DND-41 (cell line): ENCODE data around the gene CFAP20DC.

ENCODE experiments used
- ATAC-seq: fragments of 200-7000 bp; cut with Tn5 transposase; 3 replicates; pipeline ENCODE4 v1.9.1; 2021; ENCODE audit warnings: low read depth; ENCODE audit not compliant: insufficient read depth
- DNase-seq: peaks from one replicate; pipeline ENCODE4 v3.0.0-alpha.2; 2020
- H2AFZ ChIP-seq: 2 replicates; pipeline ENCODE4 v1.6.0; 2012; ENCODE audit warnings: low read depth, low read length
- H3K27ac ChIP-seq: 2 replicates; pipeline ENCODE4 v1.5.1; 2012; ENCODE audit warnings: low read length, inconsistent platforms
- H3K27me3 ChIP-seq: fragments of 200-600 bp; sonication (generic); 2 replicates; pipeline ENCODE4 v1.6.0; 2012; ENCODE audit warnings: low read length, mild to moderate bottlenecking, inconsistent platforms; ENCODE audit not compliant: insufficient read depth, poor library complexity
- H3K36me3 ChIP-seq: 2 replicates; pipeline ENCODE4 v1.5.1; 2012; ENCODE audit warnings: low read length, inconsistent platforms; ENCODE audit not compliant: insufficient read depth
- H3K4me1 ChIP-seq: 2 replicates; pipeline ENCODE4 v1.5.1; 2012; ENCODE audit warnings: mild to moderate bottlenecking, low read length; ENCODE audit not compliant: insufficient read depth
- H3K4me2 ChIP-seq: 2 replicates; pipeline ENCODE4 v1.6.0; 2012; ENCODE audit warnings: mild to moderate bottlenecking, moderate library complexity, low read length, inconsistent platforms; ENCODE audit not compliant: insufficient read depth
- H3K4me3 ChIP-seq, 2 experiments: fragments of 200-600 bp in 1 of 2; shearing (Covaris generic) in 1 of 2; 2 replicates each; pipeline ENCODE4 v1.5.1; 2012 to 2016; ENCODE audit warnings: inconsistent platforms in 2 of 2, low read length in 2 of 2, mild to moderate bottlenecking in 2 of 2, low read depth in 1 of 2, moderate library complexity in 1 of 2
- H3K79me2 ChIP-seq: 2 replicates; pipeline ENCODE4 v1.6.0; 2012; ENCODE audit warnings: low read length, inconsistent platforms; ENCODE audit not compliant: insufficient read depth
- H3K9ac ChIP-seq: 2 replicates; pipeline ENCODE4 v1.6.0; 2012; ENCODE audit warnings: low read depth, mild to moderate bottlenecking, inconsistent platforms, low read length, moderate library complexity
- H3K9me3 ChIP-seq: 2 replicates; pipeline ENCODE4 v1.5.1; 2012; ENCODE audit warnings: low read length, moderate library complexity, mild to moderate bottlenecking, inconsistent platforms; ENCODE audit not compliant: insufficient read depth, severe bottlenecking
- H4K20me1 ChIP-seq: 2 replicates; pipeline ENCODE4 v1.6.0; 2012; ENCODE audit warnings: low read length; ENCODE audit not compliant: insufficient read depth
- CTCF ChIP-seq: IDR thresholded peaks from 2 replicates; pipeline ENCODE4 v1.5.1; 2012; ENCODE audit warnings: borderline replicate concordance, low read length, moderate library complexity, mild to moderate bottlenecking; ENCODE audit not compliant: poor library complexity, severe bottlenecking; ENCODE audit errors: extremely low read depth
- EZH2 ChIP-seq: IDR thresholded peaks from 3 replicates; pipeline ENCODE4 v1.6.1; 2012; ENCODE audit warnings: borderline replicate concordance, low read depth, mild to moderate bottlenecking, moderate library complexity, low read length, inconsistent platforms; ENCODE audit not compliant: severe bottlenecking

The CFAP20DC gene

GRCh38 chr3:59069838-59070237 lies 20.0 kb upstream of the CFAP20DC start:
- Histone ChIP-seq H3K36me3 (no peaks in the 10 kb centered on the region), H3K27ac (no peak overlapping the region), H3K9me3 (no peaks in the 10 kb centered on the region), H3K79me2 (no peaks in the 10 kb centered on the region), H3K9ac (no peak overlapping the region), H4K20me1 (no peaks in the 10 kb centered on the region), H3K4me2 (no peak overlapping the region), H3K4me3 (no peak overlapping the region), H2AFZ (no peak overlapping the region), H3K27me3 (no peaks in the 10 kb centered on the region), H3K4me1 (peaks cover 17% of the 10 kb centered on the region)
- DNase-seq (peak; percentile 49), ATAC-seq (peak; percentile 97)
- TF ChIP-seq CTCF, result no peak
- no peak for TF ChIP-seq EZH2

GRCh38 chr3:59065240-59065639 lies 15.4 kb upstream of the CFAP20DC start:
- Histone ChIP-seq H3K4me3 (no peak overlapping the region), H3K27ac (no peak overlapping the region), H3K4me2 (no peak overlapping the region), H3K9me3 (no peaks in the 10 kb centered on the region), H3K27me3 (no peaks in the 10 kb centered on the region), H4K20me1 (no peaks in the 10 kb centered on the region), H2AFZ (no peak overlapping the region), H3K9ac (no peak overlapping the region), H3K36me3 (no peaks in the 10 kb centered on the region), H3K4me1 (peaks cover 11% of the 10 kb centered on the region), H3K79me2 (no peaks in the 10 kb centered on the region)
- DNase-seq (no peak), ATAC-seq (no peak)
- no peak for TF ChIP-seq EZH2
- TF ChIP-seq CTCF, result no peak

- H2AFZ ChIP-seq, result no peak overlapping the region
- no peak overlapping the region for H3K9ac ChIP-seq
- no peak overlapping the region for H3K4me2 ChIP-seq
- TF ChIP-seq EZH2 (no peak), CTCF (no peak)
- no peak overlapping the region for H3K4me3 ChIP-seq
- H3K9me3 ChIP-seq, result no peaks in the 10 kb centered on the region
- H3K27me3 ChIP-seq, result no peaks in the 10 kb centered on the region
- no peak overlapping the region for H3K27ac ChIP-seq
- no peaks in the 10 kb centered on the region for H3K79me2 ChIP-seq
- DNase-seq (no peak), ATAC-seq (no peak)
- H3K36me3 ChIP-seq, result no peaks in the 10 kb centered on the region
- no peaks in the 10 kb centered on the region for H4K20me1 ChIP-seq
- peaks cover 6% of the 10 kb centered on the region for H3K4me1 ChIP-seq
These were observed 14.9 kb upstream of the CFAP20DC start for GRCh38 chr3:59064728-59065127.

- Histone ChIP-seq H3K4me3 (no peak overlapping the region), H3K36me3 (no peaks in the 10 kb centered on the region), H3K9ac (no peak overlapping the region), H3K27ac (no peak overlapping the region), H4K20me1 (no peaks in the 10 kb centered on the region), H2AFZ (no peak overlapping the region), H3K27me3 (no peaks in the 10 kb centered on the region), H3K9me3 (no peaks in the 10 kb centered on the region), H3K4me1 (peaks cover 1% of the 10 kb centered on the region), H3K79me2 (no peaks in the 10 kb centered on the region), H3K4me2 (no peak overlapping the region)
- DNase-seq (no peak), ATAC-seq (no peak)
- no peak for TF ChIP-seq EZH2
- TF ChIP-seq CTCF, result peak; percentile 16
These were observed 14.5 kb upstream of the CFAP20DC start for GRCh38 chr3:59064276-59064675.
